ENCODE results near the gene FXYD2. TPM values are rescaled to one million over a fixed set of nuclear protein-coding genes. Genes with fewer than 3 reads are reported as not detected.

The FXYD2 gene
- total RNA-seq, 1 experiment from 2014 or later, result 0.39 TPM

GRCh38 chr11:117868815-117869561, 44.4 kb upstream of the FXYD2 start:
- ATAC-seq (no peak), DNase-seq (ENCODE audit: low read depth, low spot score) (no peak)
- no peaks in the 10 kb centered on the region for H3K36me3 ChIP-seq (ENCODE audit: control insufficient read depth, insufficient read depth, low read length)
- POLR2A ChIA-PET, result no interaction called here
- H3K27ac ChIP-seq (ENCODE audit: low read length), result no peak overlapping the region
- intact Hi-C loops (cut with micrococcal nuclease; ENCODE audit: unreplicated experiment), result no loop called here
- in situ Hi-C loops (cut with HindIII; ENCODE audit: low pct_unique_long_range_greater_than_20kb, low sequenced_read_pairs), result no loop called here
- TF ChIP-seq SIN3A (IDR thresholded peaks at IDR 0.05; ENCODE audit: borderline replicate concordance, insufficient read depth, low read depth, low read length) (no peak), CTCF (IDR thresholded peaks at IDR 0.05) (no peak), POLR2AphosphoS5 (IDR thresholded peaks at IDR 0.05; ENCODE audit: low read depth, low read length) (no peak), TCF7L2 (IDR thresholded peaks at IDR 0.05; ENCODE audit: low read depth, low read length) (no peak), REST (IDR thresholded peaks at IDR 0.05; ENCODE audit: insufficient read depth in 1 of 2, low read depth in 2 of 2, low read length in 1 of 2) (no peak)
- CTCF ChIA-PET, result no interaction called here
- peaks cover 15% of the 10 kb centered on the region for H3K27me3 ChIP-seq (ENCODE audit: control insufficient read depth, insufficient read depth, low read length)
- BruUV-seq (replicated peaks), result no TSS peak
- no peaks in the 10 kb centered on the region for H3K4me1 ChIP-seq (ENCODE audit: control insufficient read depth, insufficient read depth, low read length)
- no peak overlapping the region for H3K4me3 ChIP-seq (ENCODE audit: low read depth in 2 of 2, low read length in 2 of 2)
- no peaks in the 10 kb centered on the region for H3K9me3 ChIP-seq (ENCODE audit: control insufficient read depth, insufficient read depth, low read depth, low read length)

GRCh38 chr11:117868088-117868487, 43.5 kb upstream of the FXYD2 start:
- no peaks in the 10 kb centered on the region for H3K36me3 ChIP-seq (ENCODE audit: control insufficient read depth, insufficient read depth, low read length)
- H3K4me1 ChIP-seq (ENCODE audit: control insufficient read depth, insufficient read depth, low read length), result no peaks in the 10 kb centered on the region
- no peak overlapping the region for H3K4me3 ChIP-seq (ENCODE audit: low read depth in 2 of 2, low read length in 2 of 2)
- H3K27me3 ChIP-seq (ENCODE audit: control insufficient read depth, insufficient read depth, low read length), result peaks cover 14% of the 10 kb centered on the region
- POLR2A ChIA-PET, result no interaction called here
- no TSS peak for BruUV-seq (replicated peaks)
- ATAC-seq (no peak), DNase-seq (ENCODE audit: low read depth, low spot score) (no peak)
- intact Hi-C loops (cut with micrococcal nuclease; ENCODE audit: unreplicated experiment) (no loop called here), in situ Hi-C loops (cut with HindIII; ENCODE audit: low pct_unique_long_range_greater_than_20kb, low sequenced_read_pairs) (no loop called here)
- H3K27ac ChIP-seq (ENCODE audit: low read length), result no peak overlapping the region
- H3K9me3 ChIP-seq (ENCODE audit: control insufficient read depth, insufficient read depth, low read depth, low read length), result no peaks in the 10 kb centered on the region
- TF ChIP-seq CTCF (IDR thresholded peaks at IDR 0.05), result no peak
- no peak for TF ChIP-seq REST (IDR thresholded peaks at IDR 0.05; ENCODE audit: insufficient read depth in 1 of 2, low read depth in 2 of 2, low read length in 1 of 2)
- no peak for TF ChIP-seq POLR2AphosphoS5 (IDR thresholded peaks at IDR 0.05; ENCODE audit: low read depth, low read length)
- TF ChIP-seq TCF7L2 (IDR thresholded peaks at IDR 0.05; ENCODE audit: low read depth, low read length), result no peak
- no peak for TF ChIP-seq SIN3A (IDR thresholded peaks at IDR 0.05; ENCODE audit: borderline replicate concordance, insufficient read depth, low read depth, low read length)
- CTCF ChIA-PET, result no interaction called here
